ENCODE measurements around the gene PTPRD.

DNA sequence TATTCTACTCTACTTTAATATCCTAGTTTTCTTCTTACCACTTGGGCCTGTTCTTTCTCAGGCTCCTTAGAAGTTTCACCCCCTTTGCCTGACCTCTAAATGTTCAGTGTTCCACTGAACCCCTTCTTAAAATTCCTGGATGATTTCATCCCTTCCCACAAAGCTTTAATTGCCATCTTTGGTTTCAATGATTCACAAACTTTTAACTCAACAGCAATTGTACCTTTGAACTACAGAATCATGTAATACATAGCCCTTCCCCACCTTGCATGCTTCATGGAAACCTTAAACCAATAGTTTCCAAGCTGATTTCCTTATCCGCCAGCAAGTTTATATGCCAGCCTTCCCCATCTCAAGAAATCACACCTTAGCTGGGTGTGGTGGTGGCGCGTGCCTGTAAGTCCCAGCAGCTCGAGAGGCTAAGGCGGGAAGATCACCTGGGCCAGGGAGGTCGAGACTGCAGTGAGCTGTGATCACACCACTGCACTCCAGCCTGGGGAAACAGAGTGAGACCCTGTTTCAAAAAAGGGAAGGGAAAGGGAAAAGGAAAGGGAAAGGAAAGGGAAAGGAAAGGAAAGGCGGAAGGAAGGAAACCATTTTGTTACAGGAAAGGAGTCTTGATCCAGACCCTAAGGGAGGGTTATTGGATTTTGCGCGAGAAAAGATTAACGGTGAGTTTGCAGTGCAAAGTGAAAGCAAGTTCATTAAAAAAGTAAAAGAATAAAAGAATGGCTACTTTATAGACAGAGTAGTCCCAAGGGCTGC, 1789.5 kb downstream of the PTPRD start:
- no peak for TF ChIP-seq POLR2A (IDR thresholded peaks at IDR 0.05)
- TF ChIP-seq, protein P1, sequence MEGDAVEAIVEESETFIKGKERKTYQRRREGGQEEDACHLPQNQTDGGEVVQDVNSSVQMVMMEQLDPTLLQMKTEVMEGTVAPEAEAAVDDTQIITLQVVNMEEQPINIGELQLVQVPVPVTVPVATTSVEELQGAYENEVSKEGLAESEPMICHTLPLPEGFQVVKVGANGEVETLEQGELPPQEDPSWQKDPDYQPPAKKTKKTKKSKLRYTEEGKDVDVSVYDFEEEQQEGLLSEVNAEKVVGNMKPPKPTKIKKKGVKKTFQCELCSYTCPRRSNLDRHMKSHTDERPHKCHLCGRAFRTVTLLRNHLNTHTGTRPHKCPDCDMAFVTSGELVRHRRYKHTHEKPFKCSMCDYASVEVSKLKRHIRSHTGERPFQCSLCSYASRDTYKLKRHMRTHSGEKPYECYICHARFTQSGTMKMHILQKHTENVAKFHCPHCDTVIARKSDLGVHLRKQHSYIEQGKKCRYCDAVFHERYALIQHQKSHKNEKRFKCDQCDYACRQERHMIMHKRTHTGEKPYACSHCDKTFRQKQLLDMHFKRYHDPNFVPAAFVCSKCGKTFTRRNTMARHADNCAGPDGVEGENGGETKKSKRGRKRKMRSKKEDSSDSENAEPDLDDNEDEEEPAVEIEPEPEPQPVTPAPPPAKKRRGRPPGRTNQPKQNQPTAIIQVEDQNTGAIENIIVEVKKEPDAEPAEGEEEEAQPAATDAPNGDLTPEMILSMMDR (IDR thresholded peaks at IDR 0.05 in 4 of 5, conservative IDR thresholded peaks at IDR 0.05 in 1 of 5) = no peak
